K562 (cell line): ENCODE data around the gene KCNC4.

Source experiments
- EZH2 ChIP-seq: IDR thresholded peaks from 2 replicates; pipeline ENCODE4 v1.6.1; 2012; ENCODE audit warnings: low read depth, mild to moderate bottlenecking, inconsistent platforms, low read length, borderline replicate concordance
- MXI1 ChIP-seq: IDR thresholded peaks from 2 replicates; pipeline ENCODE4 v1.6.1; 2011; ENCODE audit warnings: low read depth, mild to moderate bottlenecking, improper control_type of control experiment, low read length
- NFE2L1 ChIP-seq: fragments of 450-650 bp; IDR thresholded peaks from 2 replicates; pipeline ENCODE4 v1.6.1; 2016; ENCODE audit warnings: missing genetic modification characterization, low read depth, mild to moderate bottlenecking, missing compliant biosample characterization, moderate library complexity, borderline replicate concordance
- POLR2A ChIP-seq: fragments of 450-650 bp; conservative IDR thresholded peaks from 2 replicates; pipeline ENCODE4 v1.6.1; 2016
- RHOXF2B ChIP-seq: fragments of 250-450 bp; sonication (Bioruptor Pico); conservative IDR thresholded peaks from 2 replicates; pipeline ENCODE4 v1.5.1; 2021
- ZNF23 ChIP-seq: fragments of 250-450 bp; sonication (Bioruptor Pico); IDR thresholded peaks from 2 replicates; pipeline ENCODE4 v1.4.0; 2020; ENCODE audit warnings: mild to moderate bottlenecking
- TF ChIP-seq, protein P1 (sequence below), 3 experiments: IDR thresholded peaks in 2 of 3; conservative IDR thresholded peaks in 1 of 3; 2 replicates each; pipeline ENCODE4 v1.5.1; 2011 to 2012; ENCODE audit warnings: low read length in 3 of 3, mild to moderate bottlenecking in 3 of 3, control low read depth in 2 of 3, improper control_type of control experiment in 1 of 3, inconsistent platforms in 1 of 3, low read depth in 1 of 3, mixed read lengths in 1 of 3, moderate library complexity in 1 of 3; ENCODE audit not compliant: insufficient read depth in 2 of 3
- TF ChIP-seq, protein P2 (sequence below): sonication (generic); formaldehyde crosslinking; IDR thresholded peaks from 2 replicates; pipeline ENCODE4 v1.5.0; 2020; ENCODE audit warnings: missing genetic modification reagents
- TF ChIP-seq, protein P3 (sequence below): sonication (generic); formaldehyde crosslinking; IDR thresholded peaks from 2 replicates; pipeline ENCODE4 v1.8.1; 2023; ENCODE audit warnings: mild to moderate bottlenecking, missing genetic modification reagents, moderate library complexity

DNA sequence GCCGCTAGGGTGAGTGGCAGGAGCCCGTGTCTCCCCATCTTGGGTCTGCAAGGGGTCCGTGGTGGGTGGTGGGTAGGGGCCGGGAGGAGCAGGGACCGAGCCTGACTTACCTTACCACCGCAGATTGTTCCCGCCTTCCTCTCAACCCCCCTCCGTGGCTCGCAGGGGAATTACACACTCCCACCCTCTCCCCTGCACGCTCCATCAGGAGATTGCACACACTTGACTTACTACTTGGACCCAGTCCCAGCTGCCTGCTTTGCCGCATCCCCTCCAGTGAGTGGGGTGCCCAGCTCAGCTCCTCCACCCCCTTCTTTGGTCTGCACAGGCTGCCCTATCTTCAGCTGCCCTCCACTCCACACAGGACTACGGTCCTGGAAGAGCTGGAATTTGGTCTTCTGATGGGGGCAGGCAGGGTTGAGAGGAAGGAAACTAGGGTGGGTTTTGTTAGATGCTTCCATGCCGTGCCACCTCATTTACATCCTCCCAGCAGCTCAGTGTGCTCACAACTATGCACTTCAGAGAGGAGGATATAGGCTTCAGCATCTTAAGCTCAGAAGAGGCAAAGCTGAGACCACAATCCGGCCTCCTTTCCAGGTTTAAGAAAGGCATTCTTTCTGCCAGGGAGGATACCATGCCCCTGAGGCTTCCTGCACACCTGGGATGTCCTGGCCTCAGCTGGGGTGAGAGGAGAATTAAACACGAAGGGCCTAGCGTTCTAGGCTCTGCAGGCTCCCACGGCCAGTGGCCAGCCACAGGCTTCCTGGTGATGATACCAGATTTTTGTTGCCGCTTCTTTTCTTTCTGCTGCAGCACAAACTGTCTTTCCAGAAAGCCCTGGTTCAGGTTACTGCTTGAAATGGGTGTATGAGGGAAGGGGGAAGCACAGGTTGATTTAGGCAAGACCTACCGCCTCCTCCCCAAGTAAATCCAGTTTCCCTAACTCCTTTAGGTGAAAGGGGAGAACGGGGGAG lies 2.3 kb downstream of the KCNC4 start:
- TF ChIP-seq, protein P1, sequence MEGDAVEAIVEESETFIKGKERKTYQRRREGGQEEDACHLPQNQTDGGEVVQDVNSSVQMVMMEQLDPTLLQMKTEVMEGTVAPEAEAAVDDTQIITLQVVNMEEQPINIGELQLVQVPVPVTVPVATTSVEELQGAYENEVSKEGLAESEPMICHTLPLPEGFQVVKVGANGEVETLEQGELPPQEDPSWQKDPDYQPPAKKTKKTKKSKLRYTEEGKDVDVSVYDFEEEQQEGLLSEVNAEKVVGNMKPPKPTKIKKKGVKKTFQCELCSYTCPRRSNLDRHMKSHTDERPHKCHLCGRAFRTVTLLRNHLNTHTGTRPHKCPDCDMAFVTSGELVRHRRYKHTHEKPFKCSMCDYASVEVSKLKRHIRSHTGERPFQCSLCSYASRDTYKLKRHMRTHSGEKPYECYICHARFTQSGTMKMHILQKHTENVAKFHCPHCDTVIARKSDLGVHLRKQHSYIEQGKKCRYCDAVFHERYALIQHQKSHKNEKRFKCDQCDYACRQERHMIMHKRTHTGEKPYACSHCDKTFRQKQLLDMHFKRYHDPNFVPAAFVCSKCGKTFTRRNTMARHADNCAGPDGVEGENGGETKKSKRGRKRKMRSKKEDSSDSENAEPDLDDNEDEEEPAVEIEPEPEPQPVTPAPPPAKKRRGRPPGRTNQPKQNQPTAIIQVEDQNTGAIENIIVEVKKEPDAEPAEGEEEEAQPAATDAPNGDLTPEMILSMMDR (IDR thresholded peaks at IDR 0.05 in 2 of 3, conservative IDR thresholded peaks at IDR 0.05 in 1 of 3; ENCODE audit: insufficient read depth in 2 of 3, low read depth in 1 of 3, low read length in 3 of 3): no peak
- TF ChIP-seq POLR2A: no peak
- TF ChIP-seq, protein P2, sequence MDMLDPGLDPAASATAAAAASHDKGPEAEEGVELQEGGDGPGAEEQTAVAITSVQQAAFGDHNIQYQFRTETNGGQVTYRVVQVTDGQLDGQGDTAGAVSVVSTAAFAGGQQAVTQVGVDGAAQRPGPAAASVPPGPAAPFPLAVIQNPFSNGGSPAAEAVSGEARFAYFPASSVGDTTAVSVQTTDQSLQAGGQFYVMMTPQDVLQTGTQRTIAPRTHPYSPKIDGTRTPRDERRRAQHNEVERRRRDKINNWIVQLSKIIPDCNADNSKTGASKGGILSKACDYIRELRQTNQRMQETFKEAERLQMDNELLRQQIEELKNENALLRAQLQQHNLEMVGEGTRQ (CRISPR knock-in tag): no peak
- no peak for TF ChIP-seq ZNF23 (CRISPR knock-in tag)
- no peak for TF ChIP-seq RHOXF2B (CRISPR knock-in tag)
- TF ChIP-seq, protein P3, sequence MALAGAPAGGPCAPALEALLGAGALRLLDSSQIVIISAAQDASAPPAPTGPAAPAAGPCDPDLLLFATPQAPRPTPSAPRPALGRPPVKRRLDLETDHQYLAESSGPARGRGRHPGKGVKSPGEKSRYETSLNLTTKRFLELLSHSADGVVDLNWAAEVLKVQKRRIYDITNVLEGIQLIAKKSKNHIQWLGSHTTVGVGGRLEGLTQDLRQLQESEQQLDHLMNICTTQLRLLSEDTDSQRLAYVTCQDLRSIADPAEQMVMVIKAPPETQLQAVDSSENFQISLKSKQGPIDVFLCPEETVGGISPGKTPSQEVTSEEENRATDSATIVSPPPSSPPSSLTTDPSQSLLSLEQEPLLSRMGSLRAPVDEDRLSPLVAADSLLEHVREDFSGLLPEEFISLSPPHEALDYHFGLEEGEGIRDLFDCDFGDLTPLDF: no peak
- TF ChIP-seq NFE2L1: no peak
- TF ChIP-seq EZH2: no peak
- no peak for TF ChIP-seq MXI1
